ENCODE measurements around the gene CGN. TPM values are rescaled to one million over a fixed set of nuclear protein-coding genes. Genes with fewer than 3 reads are reported as not detected.

CGN gene
- total and polyA plus RNA-seq, 2 donors (not counting 3 experiments of a cell fraction or from before 2014, with no cell fraction given), result 0.32 to 0.73 TPM

- peaks cover 6% of the 10 kb centered on the region for H3K4me1 ChIP-seq (ENCODE audit: control insufficient read depth, extremely low read depth, insufficient read depth, low read length)
- FAIRE-seq (no peak), DNase-seq (ENCODE audit: low read depth, low spot score) (no peak)
- H3K4me2 ChIP-seq (ENCODE audit: insufficient read depth, low read length), result no peak overlapping the region
- H3K27ac ChIP-seq (ENCODE audit: insufficient read depth, low read depth, low read length), result no peak overlapping the region
- ChIA-PET POLR2A (no interaction called here), CTCF (interaction anchor here (0.6 kb wide), 1 partner anchor 51 kb away, joined by 4 read pairs; no protein-coding TSS in a partner anchor)
- TF ChIP-seq GATA2 (IDR thresholded peaks at IDR 0.05; ENCODE audit: insufficient read depth, insufficient read length, low read depth, low read length), result no peak
- TF ChIP-seq JUN (IDR thresholded peaks at IDR 0.05; ENCODE audit: borderline replicate concordance, insufficient read depth, insufficient read length, low read depth), result no peak
- TF ChIP-seq CTCF (IDR thresholded peaks at IDR 0.05; ENCODE audit: extremely low read depth in 1 of 2, insufficient read depth in 1 of 2, low read depth in 1 of 2, low read length in 2 of 2), result no peak
- TF ChIP-seq MYC (IDR thresholded peaks at IDR 0.05; ENCODE audit: low read depth, low read length), result no peak
- TF ChIP-seq POLR2A (IDR thresholded peaks at IDR 0.05; ENCODE audit: low read depth, low read length), result no peak
- TF ChIP-seq EZH2 (IDR thresholded peaks at IDR 0.05; ENCODE audit: borderline replicate concordance, low read depth, low read length, severe bottlenecking), result no peak
- TF ChIP-seq MAX (IDR thresholded peaks at IDR 0.05; ENCODE audit: insufficient read depth, insufficient read length), result no peak
- TF ChIP-seq POLR2AphosphoS5 (IDR thresholded peaks at IDR 0.05; ENCODE audit: insufficient read depth, low read depth, low read length), result no peak
- TF ChIP-seq FOS (IDR thresholded peaks at IDR 0.05; ENCODE audit: borderline replicate concordance, insufficient read depth, low read length), result no peak
- no peak overlapping the region for H3K9ac ChIP-seq (replicated peaks; ENCODE audit: extremely low read depth, insufficient read depth, low read length)
- no peaks in the 10 kb centered on the region for H3K36me3 ChIP-seq (ENCODE audit: control insufficient read depth in 2 of 2, extremely low read depth in 1 of 2, insufficient read depth in 2 of 2, low read length in 2 of 2)
- no peaks in the 10 kb centered on the region for H3K9me3 ChIP-seq (replicated peaks; ENCODE audit: control insufficient read depth, insufficient read depth, low read length)
- H3K27me3 ChIP-seq (ENCODE audit: control insufficient read depth in 2 of 2, insufficient read depth in 2 of 2, low read length in 2 of 2), result peaks cover 0 to 2% of the 10 kb centered on the region in 2 experiments
- H3K79me2 ChIP-seq (ENCODE audit: control insufficient read depth, insufficient read depth, low read length), result no peaks in the 10 kb centered on the region
- H3K4me3 ChIP-seq (replicated peaks in 1 of 3; ENCODE audit: insufficient read depth in 1 of 3, low read depth in 1 of 3, low read length in 3 of 3), result no peak overlapping the region
- H2AFZ ChIP-seq (ENCODE audit: low read depth, low read length), result no peak overlapping the region
- no peaks in the 10 kb centered on the region for H4K20me1 ChIP-seq (replicated peaks; ENCODE audit: control insufficient read depth, extremely low read depth, insufficient read depth, low read length)
- intact Hi-C loops (cut with micrococcal nuclease), result no loop called here
- no peaks in the 10 kb centered on the region for H3K9me1 ChIP-seq (replicated peaks; ENCODE audit: control insufficient read depth, extremely low read depth, insufficient read depth, low read length)
- dilution Hi-C loops (cut with MboI; ENCODE audit: extremely low pct_ligation_motif_present, low sequenced_read_pairs), result no loop called here
- no TSS peak for BruUV-seq (replicated peaks)
Measured at GRCh38 chr1:151516031-151516511, 4.9 kb downstream of the CGN start.
